Skin epidermis (tissue), 12 donors: ENCODE data around the gene BCAS4.

Source experiments
- H3K27ac ChIP-seq, 21 experiments: fragments of 200-600 bp; sonication (generic) in 11 of 21; one replicate each; pipeline ENCODE4 v1.5.0; 2020; ENCODE audit warnings: mild to moderate bottlenecking in 3 of 21, inconsistent platforms in 2 of 21, moderate library complexity in 2 of 21
- H3K4me3 ChIP-seq, 7 experiments: fragments of 200-600 bp; sonication (generic) in 2 of 7; one replicate each; pipeline ENCODE4 v1.5.0; 2020; ENCODE audit warnings: inconsistent platforms in 2 of 7, mild to moderate bottlenecking in 2 of 7, moderate library complexity in 1 of 7

Gene BCAS4

DNA sequence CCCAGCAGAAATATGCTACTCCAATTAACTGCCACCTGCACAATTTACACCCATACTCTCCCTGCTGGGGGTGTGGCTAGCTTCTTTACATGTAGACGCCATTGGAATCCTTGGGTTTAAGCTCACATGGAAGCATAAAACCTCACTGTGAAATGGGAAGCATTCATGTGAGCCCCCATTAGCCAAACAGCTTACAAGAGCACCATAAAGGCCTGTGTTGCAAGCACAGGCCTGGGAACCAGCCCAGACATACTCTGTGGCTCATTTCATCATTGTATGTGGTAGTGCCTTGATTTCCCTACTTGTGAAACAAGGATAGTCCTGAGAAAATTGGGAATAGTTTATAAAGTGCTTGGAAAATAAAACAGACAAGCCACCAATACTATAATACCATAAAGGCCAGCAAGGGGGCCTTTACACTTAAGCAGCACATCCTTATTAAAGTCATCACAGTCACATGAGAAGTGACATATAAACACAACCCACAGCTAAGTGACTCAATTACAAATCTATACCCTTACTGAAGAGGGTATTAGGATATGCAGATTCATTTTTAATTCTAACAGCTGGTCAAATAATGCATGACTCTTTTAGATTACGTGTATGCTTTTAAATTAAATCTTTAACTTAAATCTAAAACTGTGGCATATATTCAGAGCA lies 129.5 kb downstream of the BCAS4 start:
- H3K27ac ChIP-seq, result no peak overlapping the region
- H3K4me3 ChIP-seq, result no peak overlapping the region

DNA sequence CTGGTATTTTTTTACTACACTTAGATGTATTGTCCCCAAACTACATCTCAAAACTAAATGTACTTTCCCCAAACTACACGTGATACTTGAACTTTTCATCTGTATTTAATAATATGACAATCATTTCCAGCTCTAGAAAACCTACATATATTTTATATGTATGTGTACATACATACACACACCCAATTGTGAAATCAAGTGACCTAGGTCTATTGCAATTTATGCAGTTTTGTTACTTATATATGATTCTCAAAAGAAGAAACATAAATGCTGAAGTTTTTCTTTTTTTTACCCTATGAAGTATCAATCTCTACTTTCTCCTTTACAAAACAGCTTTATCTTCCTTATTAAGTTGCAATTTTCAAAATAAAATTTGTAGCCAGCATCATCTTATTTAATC lies 131.7 kb downstream of the BCAS4 start:
- Histone ChIP-seq H3K27ac (no peak overlapping the region), H3K4me3 (no peak overlapping the region)
